GM06990 (cell line): ENCODE results near the gene METTL27.

Source experiments
- DNase-seq: peaks from one replicate; pipeline ENCODE4 v3.0.0-alpha.2; 2011; ENCODE audit not compliant: insufficient read length; ENCODE audit errors: extremely low read depth
- H3K27me3 ChIP-seq: replicated peaks from 2 replicates; pipeline ENCODE4 v1.6.0; 2011; ENCODE audit warnings: low read length; ENCODE audit not compliant: control insufficient read depth, insufficient read depth
- H3K36me3 ChIP-seq: 2 replicates; pipeline ENCODE4 v1.5.1; 2011; ENCODE audit warnings: low read length; ENCODE audit not compliant: control insufficient read depth, insufficient read depth
- H3K4me3 ChIP-seq: replicated peaks from 2 replicates; pipeline ENCODE4 v1.5.1; 2011; ENCODE audit warnings: low read depth, mild to moderate bottlenecking, control low read depth, low read length
- CTCF ChIP-seq: IDR thresholded peaks from 2 replicates; pipeline ENCODE4 v1.5.1; 2011; ENCODE audit warnings: low read length, control low read depth, mild to moderate bottlenecking, inconsistent platforms; ENCODE audit not compliant: insufficient read depth, poor library complexity, severe bottlenecking

Gene METTL27

GRCh38 chr7:73844131-73844547, 1.8 kb upstream of the METTL27 start:
- Histone ChIP-seq H3K27me3 (no peaks in the 10 kb centered on the region), H3K36me3 (no peaks in the 10 kb centered on the region), H3K4me3 (no peak overlapping the region)
- DNase-seq = no peak
- no peak for TF ChIP-seq CTCF

GRCh38 chr7:73841689-73842066, 638 bp downstream of the METTL27 start:
- Histone ChIP-seq H3K27me3 (no peaks in the 10 kb centered on the region), H3K36me3 (no peaks in the 10 kb centered on the region), H3K4me3 (peak overlapping the region; percentile 64)
- no peak for TF ChIP-seq CTCF
- no peak for DNase-seq

- no peak overlapping the region for H3K4me3 ChIP-seq
- DNase-seq = no peak
- H3K36me3 ChIP-seq = no peaks in the 10 kb centered on the region
- TF ChIP-seq CTCF = no peak
- no peaks in the 10 kb centered on the region for H3K27me3 ChIP-seq
Measured at GRCh38 chr7:73840715-73841379, 1.5 kb downstream of the METTL27 start.

GRCh38 chr7:73839743-73840714, 2.3 kb downstream of the METTL27 start:
- no peak overlapping the region for H3K4me3 ChIP-seq
- no peaks in the 10 kb centered on the region for H3K27me3 ChIP-seq
- no peaks in the 10 kb centered on the region for H3K36me3 ChIP-seq
- TF ChIP-seq CTCF = no peak
- DNase-seq = no peak

GRCh38 chr7:73839290-73839689, 3.0 kb downstream of the METTL27 start:
- Histone ChIP-seq H3K27me3 (no peaks in the 10 kb centered on the region), H3K4me3 (no peak overlapping the region), H3K36me3 (no peaks in the 10 kb centered on the region)
- no peak for DNase-seq
- TF ChIP-seq CTCF = no peak
